ENCODE data around the gene APP.

APP gene

DNA sequence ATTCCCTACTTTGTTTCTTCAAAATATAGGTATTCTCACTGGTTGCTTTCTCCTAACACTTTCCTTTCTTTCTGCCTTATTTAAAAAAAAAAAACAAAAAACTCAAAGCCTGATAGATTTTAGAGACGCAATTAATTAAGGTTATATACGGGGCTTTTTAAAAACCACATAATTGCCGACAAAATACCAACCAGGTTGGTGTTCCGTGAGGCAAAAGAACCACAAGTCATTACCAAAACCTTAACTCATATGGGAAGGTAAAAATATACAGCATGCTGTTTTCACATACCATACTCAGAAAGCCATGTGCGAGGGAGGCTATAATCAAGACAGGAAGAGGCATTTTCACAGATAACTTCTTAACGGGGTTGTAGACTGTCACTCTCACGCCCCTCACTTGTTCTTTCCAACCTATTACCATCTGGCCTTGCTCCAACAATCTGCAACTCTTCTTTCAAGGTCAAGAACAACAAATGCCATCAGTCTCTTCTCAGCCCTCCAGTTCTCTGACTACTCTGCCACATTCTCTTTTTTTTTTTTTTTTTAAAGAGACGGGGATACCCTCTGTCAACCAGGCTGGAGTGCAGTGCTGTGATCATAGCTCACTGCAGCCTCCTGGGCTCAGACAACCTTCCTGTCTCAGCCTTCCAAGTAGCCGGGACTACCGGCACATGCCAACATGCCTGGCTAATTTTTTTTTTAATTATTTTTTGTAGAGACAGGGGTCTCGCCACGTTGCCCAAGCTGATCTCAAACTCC lies 102.6 kb downstream of the APP start:
- no peak for TF ChIP-seq POLR2A (IDR thresholded peaks at IDR 0.05; ENCODE audit: low read depth, low read length)
- TF ChIP-seq POLR2AphosphoS5 (IDR thresholded peaks at IDR 0.05; ENCODE audit: low read depth, low read length), result no peak
- no peak for TF ChIP-seq POU2F2 (IDR thresholded peaks at IDR 0.05; ENCODE audit: low read depth, low read length)
- no peak for TF ChIP-seq TAF1 (IDR thresholded peaks at IDR 0.05; ENCODE audit: low read depth, low read length)
- TF ChIP-seq PAX5 (IDR thresholded peaks at IDR 0.05; ENCODE audit: insufficient read depth, low read length, severe bottlenecking), result no peak
- TF ChIP-seq SPI1 (IDR thresholded peaks at IDR 0.05; ENCODE audit: low read depth, low read length), result no peak
- FAIRE-seq, result no peak
- no peak for DNase-seq (ENCODE audit: insufficient read length, low spot score)

DNA sequence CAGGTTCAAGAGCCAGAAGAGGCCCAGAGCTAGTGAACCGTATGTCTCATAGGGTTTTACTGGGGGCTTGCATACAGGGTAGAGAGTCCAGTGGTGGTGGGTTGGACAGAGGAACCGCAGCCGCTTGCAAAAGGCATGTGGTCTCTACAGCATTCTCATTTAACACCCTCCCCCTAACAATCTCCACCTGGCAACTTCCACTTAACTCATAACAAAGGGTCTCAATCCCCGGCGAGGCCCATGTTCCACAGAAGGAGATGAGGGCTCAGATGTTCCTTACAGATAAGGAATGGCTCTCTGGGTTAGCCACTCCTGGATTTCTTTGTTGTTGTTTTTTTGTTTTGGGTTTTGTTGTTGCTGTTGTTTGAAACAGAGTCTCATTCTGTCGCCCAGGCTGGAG lies 106.1 kb downstream of the APP start:
- TF ChIP-seq TAF1 (IDR thresholded peaks at IDR 0.05; ENCODE audit: low read depth, low read length), result no peak
- no peak for TF ChIP-seq POU2F2 (IDR thresholded peaks at IDR 0.05; ENCODE audit: low read depth, low read length)
- no peak for TF ChIP-seq SPI1 (IDR thresholded peaks at IDR 0.05; ENCODE audit: low read depth, low read length)
- FAIRE-seq (no peak), DNase-seq (ENCODE audit: insufficient read length, low spot score) (no peak)

- DNase-seq (ENCODE audit: insufficient read length, low spot score) (no peak), FAIRE-seq (no peak)
- TF ChIP-seq POU2F2 (IDR thresholded peaks at IDR 0.05; ENCODE audit: low read depth, low read length), result no peak
- TF ChIP-seq TAF1 (IDR thresholded peaks at IDR 0.05; ENCODE audit: low read depth, low read length), result no peak
- no peak for TF ChIP-seq POLR2A (IDR thresholded peaks at IDR 0.05; ENCODE audit: low read depth, low read length)
- no peak for TF ChIP-seq SPI1 (IDR thresholded peaks at IDR 0.05; ENCODE audit: low read depth, low read length)
- TF ChIP-seq PAX5 (IDR thresholded peaks at IDR 0.05; ENCODE audit: insufficient read depth, low read length, severe bottlenecking), result no peak
- no peak for TF ChIP-seq POLR2AphosphoS5 (IDR thresholded peaks at IDR 0.05; ENCODE audit: low read depth, low read length)
Measured at GRCh38 chr21:26061437-26061836, 109.1 kb downstream of the APP start.

GRCh38 chr21:26060335-26061115 lies 110.0 kb downstream of the APP start:
- DNase-seq (ENCODE audit: insufficient read length, low spot score), result no peak
- FAIRE-seq, result no peak
- no peak for TF ChIP-seq POLR2A (IDR thresholded peaks at IDR 0.05; ENCODE audit: low read depth, low read length)
- no peak for TF ChIP-seq PAX5 (IDR thresholded peaks at IDR 0.05; ENCODE audit: insufficient read depth, low read length, severe bottlenecking)
- no peak for TF ChIP-seq POU2F2 (IDR thresholded peaks at IDR 0.05; ENCODE audit: low read depth, low read length)
- no peak for TF ChIP-seq SPI1 (IDR thresholded peaks at IDR 0.05; ENCODE audit: low read depth, low read length)
- TF ChIP-seq TAF1 (IDR thresholded peaks at IDR 0.05; ENCODE audit: low read depth, low read length), result no peak
- no peak for TF ChIP-seq POLR2AphosphoS5 (IDR thresholded peaks at IDR 0.05; ENCODE audit: low read depth, low read length)

DNA sequence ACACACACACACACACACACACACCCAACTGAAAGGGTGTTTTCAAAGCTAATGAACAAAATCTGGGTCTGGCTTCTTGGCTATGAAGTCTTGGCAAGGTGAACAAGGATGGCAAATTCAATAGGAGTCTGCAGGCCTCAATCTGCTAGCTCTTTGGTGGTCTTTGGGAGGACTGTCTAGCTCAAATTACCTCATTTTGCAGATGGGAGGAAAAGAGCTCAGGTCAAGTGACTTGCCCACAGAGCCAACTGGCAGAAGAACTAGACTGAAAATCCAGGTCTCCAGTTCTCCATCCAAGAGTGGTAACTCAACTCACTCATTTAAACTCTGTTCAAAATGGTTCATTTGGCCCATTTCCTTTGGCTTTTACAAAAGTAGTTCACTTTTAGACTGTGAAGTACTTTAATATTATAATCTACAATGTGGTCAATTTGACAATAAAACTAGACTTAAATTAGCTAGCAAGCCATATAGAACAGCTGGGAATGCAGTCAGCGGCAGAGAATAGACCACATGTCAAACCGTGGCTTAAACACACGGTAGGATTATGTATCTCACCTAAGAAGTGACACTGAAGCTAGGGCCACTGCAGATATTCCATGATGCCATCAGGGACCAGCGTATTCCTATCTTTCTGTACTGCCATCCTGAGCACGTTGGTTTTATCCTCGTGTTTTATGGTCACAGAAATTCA lies 112.9 kb downstream of the APP start:
- FAIRE-seq (no peak), DNase-seq (ENCODE audit: insufficient read length, low spot score) (no peak)
- TF ChIP-seq POLR2A (IDR thresholded peaks at IDR 0.05; ENCODE audit: low read depth, low read length), result no peak
- TF ChIP-seq PAX5 (IDR thresholded peaks at IDR 0.05; ENCODE audit: insufficient read depth, low read length, severe bottlenecking), result no peak
- no peak for TF ChIP-seq POU2F2 (IDR thresholded peaks at IDR 0.05; ENCODE audit: low read depth, low read length)
- no peak for TF ChIP-seq POLR2AphosphoS5 (IDR thresholded peaks at IDR 0.05; ENCODE audit: low read depth, low read length)
- no peak for TF ChIP-seq TAF1 (IDR thresholded peaks at IDR 0.05; ENCODE audit: low read depth, low read length)
- TF ChIP-seq SPI1 (IDR thresholded peaks at IDR 0.05; ENCODE audit: low read depth, low read length), result no peak

- FAIRE-seq, result no peak
- TF ChIP-seq POLR2A (IDR thresholded peaks at IDR 0.05; ENCODE audit: low read depth, low read length) (no peak), TAF1 (IDR thresholded peaks at IDR 0.05; ENCODE audit: low read depth, low read length) (no peak)
- DNase-seq (ENCODE audit: insufficient read length, low spot score), result no peak
Measured at GRCh38 chr21:26055841-26056264, 114.7 kb downstream of the APP start.

- no peak for TF ChIP-seq SPI1 (IDR thresholded peaks at IDR 0.05; ENCODE audit: low read depth, low read length)
- no peak for TF ChIP-seq POU2F2 (IDR thresholded peaks at IDR 0.05; ENCODE audit: low read depth, low read length)
- TF ChIP-seq POLR2AphosphoS5 (IDR thresholded peaks at IDR 0.05; ENCODE audit: low read depth, low read length), result no peak
- TF ChIP-seq TAF1 (IDR thresholded peaks at IDR 0.05; ENCODE audit: low read depth, low read length), result no peak
- no peak for TF ChIP-seq PAX5 (IDR thresholded peaks at IDR 0.05; ENCODE audit: insufficient read depth, low read length, severe bottlenecking)
- FAIRE-seq, result no peak
- DNase-seq (ENCODE audit: insufficient read length, low spot score), result no peak
Measured at GRCh38 chr21:26055010-26055409, 115.6 kb downstream of the APP start.

DNA sequence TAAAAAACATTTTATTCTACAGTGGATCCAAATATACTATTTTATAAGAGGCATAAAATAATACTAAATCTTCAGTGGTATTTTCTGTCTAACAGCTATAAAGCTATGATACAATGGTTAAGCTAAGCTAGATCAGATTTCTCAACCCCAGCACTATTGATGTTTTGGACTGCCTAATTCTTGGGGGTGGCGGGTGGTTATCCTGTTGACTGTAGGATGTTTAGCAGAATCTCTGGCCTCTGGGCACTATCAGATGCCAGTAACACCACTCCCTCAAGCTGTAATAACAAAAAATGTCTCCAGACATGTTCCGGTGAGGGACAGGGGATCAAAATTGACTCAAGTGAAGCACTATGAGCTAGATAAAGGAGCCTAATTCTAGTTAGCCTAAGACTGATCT lies 118.5 kb downstream of the APP start:
- no peak for TF ChIP-seq SPI1 (IDR thresholded peaks at IDR 0.05; ENCODE audit: low read depth, low read length)
- no peak for TF ChIP-seq PAX5 (IDR thresholded peaks at IDR 0.05; ENCODE audit: insufficient read depth, low read length, severe bottlenecking)
- no peak for TF ChIP-seq POLR2AphosphoS5 (IDR thresholded peaks at IDR 0.05; ENCODE audit: low read depth, low read length)
- no peak for TF ChIP-seq POLR2A (IDR thresholded peaks at IDR 0.05; ENCODE audit: low read depth, low read length)
- no peak for TF ChIP-seq POU2F2 (IDR thresholded peaks at IDR 0.05; ENCODE audit: low read depth, low read length)

DNA sequence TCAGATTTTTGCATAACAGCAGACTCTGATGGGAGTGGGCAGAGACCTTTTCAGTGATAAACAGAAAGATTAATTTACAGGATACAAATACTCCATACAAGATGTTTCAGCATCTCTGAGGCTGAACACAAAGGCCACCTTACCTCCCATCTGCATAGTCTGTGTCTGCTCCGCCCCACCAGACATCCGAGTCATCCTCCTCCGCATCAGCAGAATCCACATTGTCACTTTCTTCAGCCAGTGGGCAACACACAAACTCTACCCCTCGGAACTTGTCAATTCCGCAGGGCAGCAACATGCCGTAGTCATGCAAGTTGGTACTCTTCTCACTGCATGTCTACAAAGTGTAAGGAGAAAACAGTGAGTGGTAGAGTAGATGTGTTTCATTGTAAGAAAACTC lies 119.7 kb downstream of the APP start:
- no peak for FAIRE-seq
- no peak for DNase-seq (ENCODE audit: insufficient read length, low spot score)
- TF ChIP-seq TAF1 (IDR thresholded peaks at IDR 0.05; ENCODE audit: low read depth, low read length) (no peak), PAX5 (IDR thresholded peaks at IDR 0.05; ENCODE audit: insufficient read depth, low read length, severe bottlenecking) (no peak), POLR2AphosphoS5 (IDR thresholded peaks at IDR 0.05; ENCODE audit: low read depth, low read length) (no peak), POLR2A (IDR thresholded peaks at IDR 0.05; ENCODE audit: low read depth, low read length) (no peak), POU2F2 (IDR thresholded peaks at IDR 0.05; ENCODE audit: low read depth, low read length) (no peak), SPI1 (IDR thresholded peaks at IDR 0.05; ENCODE audit: low read depth, low read length) (no peak)

More for the DNA sequence above, 118.5 kb downstream of the APP start:
- no peak for FAIRE-seq
- no peak for DNase-seq (ENCODE audit: insufficient read length, low spot score)

Measured in GM12891 (cell line).